Suprapubic skin (tissue), 4 donors: Measurements from ENCODE around the gene ZNF770.

Experiments
- EP300 ChIP-seq: sonication (generic); formaldehyde crosslinking; IDR thresholded peaks from one replicate; pipeline ENCODE4 v1.6.1; 2017; ENCODE audit warnings: antibody characterized with exemption
- POLR2A ChIP-seq, 2 donors: fragments of 450-650 bp; IDR thresholded peaks; one replicate each; pipeline ENCODE4 v1.6.1; 2017; ENCODE audit warnings: antibody characterized with exemption in 2 of 2, mild to moderate bottlenecking in 2 of 2, moderate library complexity in 2 of 2
- POLR2AphosphoS5 ChIP-seq, 3 donors: sonication (generic); formaldehyde crosslinking; IDR thresholded peaks; one replicate each; pipeline ENCODE4 v1.6.1; 2017; ENCODE audit warnings: antibody characterized with exemption in 3 of 3
- TF ChIP-seq, protein P1 (sequence below), 2 donors: fragments of 200-600 bp in 1 of 2; fragments of 450-650 bp in 1 of 2; sonication (generic) in 1 of 2; IDR thresholded peaks; one replicate each; pipeline ENCODE4 v1.5.1; 2016 to 2019; ENCODE audit warnings: antibody characterized with exemption in 2 of 2, mild to moderate bottlenecking in 1 of 2, moderate library complexity in 1 of 2

DNA sequence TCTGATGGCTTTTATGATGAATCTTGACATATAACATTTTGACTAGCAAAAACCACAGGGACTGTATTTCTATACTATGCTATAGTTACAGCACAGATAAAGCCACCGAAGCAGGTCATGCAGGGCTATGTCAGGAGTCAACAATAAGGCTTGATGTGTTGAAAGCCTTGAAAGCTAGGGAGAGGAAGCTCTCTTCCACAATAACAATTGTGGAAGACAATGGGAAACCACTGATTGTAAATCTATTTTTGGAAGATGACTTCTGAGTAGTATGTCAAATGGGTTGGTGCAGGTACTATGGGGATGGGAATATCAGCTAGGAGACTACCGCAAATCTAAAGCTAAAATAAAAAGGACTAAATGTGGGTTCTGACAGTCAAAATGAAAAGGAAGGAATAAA lies 14.6 kb downstream of the ZNF770 start:
- TF ChIP-seq POLR2A (IDR thresholded peaks at IDR 0.05) (no peak), POLR2AphosphoS5 (IDR thresholded peaks at IDR 0.05) (no peak), EP300 (no peak)
- TF ChIP-seq, protein P1, sequence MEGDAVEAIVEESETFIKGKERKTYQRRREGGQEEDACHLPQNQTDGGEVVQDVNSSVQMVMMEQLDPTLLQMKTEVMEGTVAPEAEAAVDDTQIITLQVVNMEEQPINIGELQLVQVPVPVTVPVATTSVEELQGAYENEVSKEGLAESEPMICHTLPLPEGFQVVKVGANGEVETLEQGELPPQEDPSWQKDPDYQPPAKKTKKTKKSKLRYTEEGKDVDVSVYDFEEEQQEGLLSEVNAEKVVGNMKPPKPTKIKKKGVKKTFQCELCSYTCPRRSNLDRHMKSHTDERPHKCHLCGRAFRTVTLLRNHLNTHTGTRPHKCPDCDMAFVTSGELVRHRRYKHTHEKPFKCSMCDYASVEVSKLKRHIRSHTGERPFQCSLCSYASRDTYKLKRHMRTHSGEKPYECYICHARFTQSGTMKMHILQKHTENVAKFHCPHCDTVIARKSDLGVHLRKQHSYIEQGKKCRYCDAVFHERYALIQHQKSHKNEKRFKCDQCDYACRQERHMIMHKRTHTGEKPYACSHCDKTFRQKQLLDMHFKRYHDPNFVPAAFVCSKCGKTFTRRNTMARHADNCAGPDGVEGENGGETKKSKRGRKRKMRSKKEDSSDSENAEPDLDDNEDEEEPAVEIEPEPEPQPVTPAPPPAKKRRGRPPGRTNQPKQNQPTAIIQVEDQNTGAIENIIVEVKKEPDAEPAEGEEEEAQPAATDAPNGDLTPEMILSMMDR (IDR thresholded peaks at IDR 0.05), result no peak
